Panc1 (cell line): ENCODE data around the gene GLRX5. TPM values are rescaled to one million over a fixed set of nuclear protein-coding genes. Genes with fewer than 3 reads are reported as not detected.

ENCODE experiments used
- ATAC-seq: fragments of 200-7000 bp; cut with Tn5 transposase; 2 replicates; pipeline ENCODE4 v1.9.1; 2020; ENCODE audit warnings: mild to moderate bottlenecking, moderate library complexity
- BruUV-seq: library from RNA; stranded (reverse); fragments of 400-500 nt; replicated peaks from 2 replicates; lab custom pipeline; 2021; lab: Mats Ljungman, UMichigan
- CTCF ChIA-PET: fragments of 300-600 bp; sonication (Branson Sonifier 250); formaldehyde crosslinking; loops from one replicate; lab custom pipeline; 2022; ENCODE audit warnings: antibody characterized with exemption; lab: Charles Lee
- POLR2A ChIA-PET: fragments of 300-600 bp; sonication (Branson Sonifier 250); formaldehyde crosslinking; loops from one replicate; lab custom pipeline; 2022; ENCODE audit warnings: antibody characterized with exemption; lab: Charles Lee
- DNase-seq: peaks from one replicate; pipeline ENCODE4 v3.0.0-alpha.2; 2010; ENCODE audit warnings: low read depth, low spot score
- H3K27ac ChIP-seq: 2 replicates; pipeline ENCODE4 v1.5.1; 2011; ENCODE audit warnings: mild to moderate bottlenecking, low read length, inconsistent platforms
- H3K27me3 ChIP-seq: fragments of 200-500 bp; sonication (Bioruptor generic); 2 replicates; pipeline ENCODE4 v1.6.0; 2014; ENCODE audit warnings: low read length, inconsistent platforms; ENCODE audit not compliant: control insufficient read depth, insufficient read depth
- H3K36me3 ChIP-seq: fragments of 200-500 bp; sonication (Bioruptor generic); 2 replicates; pipeline ENCODE4 v1.5.1; 2014; ENCODE audit warnings: inconsistent platforms, mild to moderate bottlenecking, low read length, moderate library complexity; ENCODE audit not compliant: control insufficient read depth, insufficient read depth
- H3K4me1 ChIP-seq: 2 replicates; pipeline ENCODE4 v1.5.1; 2011; ENCODE audit warnings: inconsistent platforms, mild to moderate bottlenecking, low read length, moderate library complexity; ENCODE audit not compliant: control insufficient read depth, insufficient read depth
- H3K4me3 ChIP-seq, 2 experiments: 2 replicates each; pipeline ENCODE4 v1.5.1; 2011 to 2012; ENCODE audit warnings: low read depth in 2 of 2, low read length in 2 of 2, mild to moderate bottlenecking in 2 of 2, inconsistent platforms in 1 of 2, moderate library complexity in 1 of 2
- H3K9me3 ChIP-seq: fragments of 200-500 bp; sonication (Bioruptor generic); 2 replicates; pipeline ENCODE4 v1.5.1; 2014; ENCODE audit warnings: low read depth, mild to moderate bottlenecking, inconsistent platforms, low read length, moderate library complexity; ENCODE audit not compliant: control insufficient read depth, insufficient read depth
- CTCF ChIP-seq: fragments of 450-650 bp; IDR thresholded peaks from 2 replicates; pipeline ENCODE4 v1.5.1; 2017; ENCODE audit warnings: mild to moderate bottlenecking
- POLR2AphosphoS5 ChIP-seq: IDR thresholded peaks from 2 replicates; pipeline ENCODE4 v1.6.1; 2012; ENCODE audit warnings: mild to moderate bottlenecking, low read depth, low read length, moderate library complexity
- SIN3A ChIP-seq: IDR thresholded peaks from 2 replicates; pipeline ENCODE4 v1.6.1; 2012; ENCODE audit warnings: low read depth, mild to moderate bottlenecking, low read length, moderate library complexity, borderline replicate concordance; ENCODE audit not compliant: insufficient read depth
- TCF7L2 ChIP-seq: IDR thresholded peaks from 2 replicates; pipeline ENCODE4 v1.6.1; 2011; ENCODE audit warnings: mild to moderate bottlenecking, low read depth, low read length, inconsistent platforms
- in situ Hi-C: cut with HindIII; loops from 2 replicates; pipeline ENCODE4 v1.10.0; 2016; ENCODE audit warnings: low sequenced_read_pairs, low pct_unique_long_range_greater_than_20kb
- intact Hi-C: fragments of 100-400 bp; cut with micrococcal nuclease; formaldehyde crosslinking; loops from one replicate; pipeline ENCODE4 v1.10.0; 2022; ENCODE audit not compliant: unreplicated experiment
- total RNA-seq: library from RNA; stranded (reverse); gene quantifications from one replicate; pipeline ENCODE4 v1.2.1, GENCODE V29; 2021; ENCODE audit not compliant: unreplicated experiment
- TF ChIP-seq, protein P1 (sequence below), 2 experiments: IDR thresholded peaks; 2 replicates each; pipeline ENCODE4 v1.6.1; 2011 to 2012; ENCODE audit warnings: low read depth in 2 of 2, control low read depth in 1 of 2, low read length in 1 of 2, mild to moderate bottlenecking in 1 of 2, moderate library complexity in 1 of 2; ENCODE audit not compliant: insufficient read depth in 1 of 2

Gene GLRX5
- total RNA-seq, 1 experiment from 2014 or later, result 38.6 TPM

GRCh38 chr14:95561001-95561412 is 26.2 kb downstream of the GLRX5 start:
- ChIA-PET CTCF (no interaction called here), POLR2A (no interaction called here)
- Histone ChIP-seq H3K27me3 (no peaks in the 10 kb centered on the region), H3K4me3 (no peak overlapping the region), H3K4me1 (no peaks in the 10 kb centered on the region), H3K36me3 (no peaks in the 10 kb centered on the region), H3K27ac (no peak overlapping the region), H3K9me3 (no peaks in the 10 kb centered on the region)
- TF ChIP-seq CTCF (peak; percentile 92), SIN3A (no peak)
- intact Hi-C loops (loop anchor here (1.0 to 5.0 kb wide), 3 partner anchors 121 to 433 kb away; no protein-coding TSS in a partner anchor), in situ Hi-C loops (no loop called here)
- DNase-seq, result peak; percentile 78
- peak; percentile 96 for ATAC-seq
- BruUV-seq, result no TSS peak

DNA sequence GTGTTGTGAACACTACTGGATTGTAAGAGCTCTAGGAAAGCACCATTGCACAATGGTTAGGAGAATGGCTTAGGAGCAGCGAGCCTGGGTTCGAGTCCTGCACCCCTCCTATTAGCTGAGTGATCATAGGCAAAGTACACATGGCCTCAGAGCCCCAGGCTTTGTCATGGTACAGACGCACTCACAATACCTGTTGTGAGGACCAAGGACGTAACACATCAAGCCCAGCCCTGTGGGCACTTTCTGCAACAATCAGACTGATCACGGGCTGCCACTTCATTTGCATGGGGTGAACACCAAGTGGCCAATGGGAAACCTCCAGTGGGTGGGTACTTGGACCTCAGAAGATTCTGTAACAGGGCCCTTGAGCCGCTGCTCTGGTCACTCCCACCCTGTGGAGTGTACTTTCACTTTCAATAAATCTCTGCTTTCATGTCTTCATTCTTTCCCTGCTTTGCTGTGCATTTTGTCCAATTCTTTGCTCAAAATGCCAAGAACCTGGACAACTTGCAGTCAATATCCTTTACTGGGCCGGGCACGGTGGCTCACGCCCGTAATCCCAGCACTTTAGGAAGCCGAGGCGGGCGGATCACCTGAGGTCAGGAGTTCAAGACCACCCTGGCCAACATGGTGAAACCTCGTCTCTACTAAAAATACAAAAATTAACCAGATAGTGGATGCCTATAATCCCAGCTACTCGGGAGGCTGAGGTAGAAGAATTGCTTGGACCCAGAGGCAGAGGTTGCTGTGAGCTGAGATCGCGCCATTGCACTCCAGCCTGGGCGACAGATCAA is 28.2 kb downstream of the GLRX5 start:
- Histone ChIP-seq H3K4me1 (no peaks in the 10 kb centered on the region), H3K36me3 (no peaks in the 10 kb centered on the region), H3K9me3 (no peaks in the 10 kb centered on the region), H3K27me3 (no peaks in the 10 kb centered on the region), H3K4me3 (peak overlapping the region in 1 of 2 experiments; percentile 20; a peak in 1 of 4 replicates), H3K27ac (no peak overlapping the region)
- in situ Hi-C loops, result no loop called here
- no peak for TF ChIP-seq SIN3A
- TF ChIP-seq POLR2AphosphoS5, result no peak
- no peak for TF ChIP-seq TCF7L2
- TF ChIP-seq, protein P1, sequence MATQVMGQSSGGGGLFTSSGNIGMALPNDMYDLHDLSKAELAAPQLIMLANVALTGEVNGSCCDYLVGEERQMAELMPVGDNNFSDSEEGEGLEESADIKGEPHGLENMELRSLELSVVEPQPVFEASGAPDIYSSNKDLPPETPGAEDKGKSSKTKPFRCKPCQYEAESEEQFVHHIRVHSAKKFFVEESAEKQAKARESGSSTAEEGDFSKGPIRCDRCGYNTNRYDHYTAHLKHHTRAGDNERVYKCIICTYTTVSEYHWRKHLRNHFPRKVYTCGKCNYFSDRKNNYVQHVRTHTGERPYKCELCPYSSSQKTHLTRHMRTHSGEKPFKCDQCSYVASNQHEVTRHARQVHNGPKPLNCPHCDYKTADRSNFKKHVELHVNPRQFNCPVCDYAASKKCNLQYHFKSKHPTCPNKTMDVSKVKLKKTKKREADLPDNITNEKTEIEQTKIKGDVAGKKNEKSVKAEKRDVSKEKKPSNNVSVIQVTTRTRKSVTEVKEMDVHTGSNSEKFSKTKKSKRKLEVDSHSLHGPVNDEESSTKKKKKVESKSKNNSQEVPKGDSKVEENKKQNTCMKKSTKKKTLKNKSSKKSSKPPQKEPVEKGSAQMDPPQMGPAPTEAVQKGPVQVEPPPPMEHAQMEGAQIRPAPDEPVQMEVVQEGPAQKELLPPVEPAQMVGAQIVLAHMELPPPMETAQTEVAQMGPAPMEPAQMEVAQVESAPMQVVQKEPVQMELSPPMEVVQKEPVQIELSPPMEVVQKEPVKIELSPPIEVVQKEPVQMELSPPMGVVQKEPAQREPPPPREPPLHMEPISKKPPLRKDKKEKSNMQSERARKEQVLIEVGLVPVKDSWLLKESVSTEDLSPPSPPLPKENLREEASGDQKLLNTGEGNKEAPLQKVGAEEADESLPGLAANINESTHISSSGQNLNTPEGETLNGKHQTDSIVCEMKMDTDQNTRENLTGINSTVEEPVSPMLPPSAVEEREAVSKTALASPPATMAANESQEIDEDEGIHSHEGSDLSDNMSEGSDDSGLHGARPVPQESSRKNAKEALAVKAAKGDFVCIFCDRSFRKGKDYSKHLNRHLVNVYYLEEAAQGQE (IDR thresholded peaks at IDR 0.05; ENCODE audit: insufficient read depth in 1 of 2, low read depth in 2 of 2, low read length in 1 of 2), result no peak
- TF ChIP-seq CTCF, result no peak
- ATAC-seq (no peak), DNase-seq (no peak)
- intact Hi-C loops, result loop anchor here (5.0 kb wide), 1 partner anchor 119 kb away; no protein-coding TSS in a partner anchor
- ChIA-PET CTCF (interaction anchor here (1.2 kb wide), 1 partner anchor 431 kb away, joined by 6 read pairs; no protein-coding TSS in a partner anchor), POLR2A (no interaction called here)
- no TSS peak for BruUV-seq
